D721Med (cell line): ENCODE data around the gene CDK11B.

Experiments used
- DNase-seq: peaks from one replicate; pipeline ENCODE4 v3.0.0; 2011; ENCODE audit warnings: low spot score; ENCODE audit not compliant: insufficient read length
- FAIRE-seq: peaks from 2 replicates; lab custom pipeline; 2011; peaks lifted over from hg19 to GRCh38; lab: Jason Lieb, UNC
- TF ChIP-seq, protein P1 (sequence below): IDR thresholded peaks from 2 replicates; pipeline ENCODE4 v1.5.1; 2012; ENCODE audit warnings: mild to moderate bottlenecking, control low read depth; ENCODE audit not compliant: insufficient read depth; ENCODE audit errors: missing control alignments

Gene CDK11B

GRCh38 chr1:1616045-1616790, 42.6 kb downstream of the CDK11B start:
- FAIRE-seq (no peak), DNase-seq (no peak)
- TF ChIP-seq, protein P1, sequence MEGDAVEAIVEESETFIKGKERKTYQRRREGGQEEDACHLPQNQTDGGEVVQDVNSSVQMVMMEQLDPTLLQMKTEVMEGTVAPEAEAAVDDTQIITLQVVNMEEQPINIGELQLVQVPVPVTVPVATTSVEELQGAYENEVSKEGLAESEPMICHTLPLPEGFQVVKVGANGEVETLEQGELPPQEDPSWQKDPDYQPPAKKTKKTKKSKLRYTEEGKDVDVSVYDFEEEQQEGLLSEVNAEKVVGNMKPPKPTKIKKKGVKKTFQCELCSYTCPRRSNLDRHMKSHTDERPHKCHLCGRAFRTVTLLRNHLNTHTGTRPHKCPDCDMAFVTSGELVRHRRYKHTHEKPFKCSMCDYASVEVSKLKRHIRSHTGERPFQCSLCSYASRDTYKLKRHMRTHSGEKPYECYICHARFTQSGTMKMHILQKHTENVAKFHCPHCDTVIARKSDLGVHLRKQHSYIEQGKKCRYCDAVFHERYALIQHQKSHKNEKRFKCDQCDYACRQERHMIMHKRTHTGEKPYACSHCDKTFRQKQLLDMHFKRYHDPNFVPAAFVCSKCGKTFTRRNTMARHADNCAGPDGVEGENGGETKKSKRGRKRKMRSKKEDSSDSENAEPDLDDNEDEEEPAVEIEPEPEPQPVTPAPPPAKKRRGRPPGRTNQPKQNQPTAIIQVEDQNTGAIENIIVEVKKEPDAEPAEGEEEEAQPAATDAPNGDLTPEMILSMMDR = no peak

GRCh38 chr1:1615256-1616044, 43.4 kb downstream of the CDK11B start, which contains the start of gene MIB2:
Gene MIB2, plus strand, starts transcription at chr1:1615500. Its CDS starts 7,953 bp downstream, at chr1:1623453.
- no peak for FAIRE-seq
- peak; percentile 95 for DNase-seq
- TF ChIP-seq, protein P1 = no peak

DNA sequence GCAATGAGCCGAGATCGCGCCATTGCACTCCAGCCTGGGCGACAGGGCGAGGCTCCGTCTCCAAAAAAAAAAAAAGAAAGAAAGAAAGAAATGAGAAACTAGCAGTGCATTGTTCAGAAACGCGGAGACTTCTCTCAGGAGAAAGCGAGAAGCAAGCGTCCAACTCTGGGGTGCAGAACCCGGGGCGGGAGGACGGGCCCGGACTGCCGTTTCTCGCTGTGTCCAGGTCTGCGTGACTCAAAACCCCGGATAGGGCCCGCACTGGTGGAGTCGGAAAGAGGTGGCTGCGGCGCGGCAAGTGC, 43.9 kb downstream of the CDK11B start:
- no peak for DNase-seq
- TF ChIP-seq, protein P1 = no peak
- FAIRE-seq = no peak

DNA sequence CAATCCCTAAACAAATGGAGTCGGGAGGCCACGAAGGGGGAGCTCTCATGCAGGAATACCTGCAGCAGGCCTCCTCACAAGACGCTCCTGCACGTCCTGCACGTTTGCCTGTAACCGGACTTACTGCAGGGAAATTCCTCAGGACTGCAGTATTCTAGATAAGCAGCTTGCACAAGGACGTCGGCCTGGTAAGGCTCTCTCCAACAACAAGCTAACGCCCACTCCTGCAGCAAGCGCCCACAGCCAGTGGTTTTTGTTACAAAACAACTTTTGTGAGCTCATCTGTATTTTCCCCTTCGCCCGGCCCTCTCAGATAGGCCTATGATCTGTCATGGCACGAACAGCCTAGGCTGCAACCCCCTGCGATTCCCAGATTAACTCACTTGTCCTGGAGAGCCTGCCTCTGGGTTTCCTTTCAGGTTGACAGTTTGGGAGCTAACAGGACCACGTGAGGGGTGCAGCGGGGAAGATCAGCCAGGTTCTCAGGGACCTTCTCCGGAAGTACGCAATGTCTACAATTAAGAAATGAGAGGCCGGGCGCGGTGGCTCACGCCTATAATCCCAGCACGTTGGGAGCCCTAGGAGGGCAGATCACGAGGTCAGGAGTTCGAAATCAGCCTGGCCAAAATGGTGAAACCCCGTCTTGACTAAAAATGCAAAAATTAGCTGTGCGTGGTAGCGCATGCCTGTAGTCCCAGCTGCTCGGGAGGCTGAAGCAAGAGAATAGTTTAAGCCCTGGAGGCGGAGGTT, 44.4 kb downstream of the CDK11B start:
- FAIRE-seq (no peak), DNase-seq (no peak)
- TF ChIP-seq, protein P1 = no peak

DNA sequence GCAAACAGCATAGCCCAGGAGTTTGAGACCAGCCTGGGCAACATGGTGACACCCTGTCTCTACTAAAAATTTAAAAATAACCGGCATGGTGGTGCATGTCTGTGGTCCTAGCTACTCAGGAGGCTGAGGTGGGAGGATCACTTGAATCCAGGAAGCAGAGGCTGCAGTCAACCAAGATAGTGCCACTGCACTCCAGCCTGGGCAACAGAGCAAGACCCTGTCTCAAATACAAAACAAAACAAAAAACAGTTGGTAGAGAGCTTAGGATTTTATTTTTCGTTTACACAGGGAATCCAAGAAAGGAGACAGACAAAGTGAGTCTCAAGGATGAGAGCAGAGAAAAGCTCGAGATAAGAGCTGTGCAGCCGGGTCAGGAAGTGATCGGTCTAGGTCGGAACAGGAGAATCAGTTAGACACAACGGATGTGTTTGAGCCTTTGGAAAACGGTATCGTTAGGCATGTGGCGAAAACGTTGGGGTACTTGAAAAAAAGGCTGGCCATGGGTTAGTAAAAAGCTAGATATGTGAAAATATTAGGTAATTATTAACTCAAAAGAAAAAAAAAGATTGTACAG, 45.2 kb downstream of the CDK11B start:
- DNase-seq = no peak
- TF ChIP-seq, protein P1 = no peak
- no peak for FAIRE-seq

DNA sequence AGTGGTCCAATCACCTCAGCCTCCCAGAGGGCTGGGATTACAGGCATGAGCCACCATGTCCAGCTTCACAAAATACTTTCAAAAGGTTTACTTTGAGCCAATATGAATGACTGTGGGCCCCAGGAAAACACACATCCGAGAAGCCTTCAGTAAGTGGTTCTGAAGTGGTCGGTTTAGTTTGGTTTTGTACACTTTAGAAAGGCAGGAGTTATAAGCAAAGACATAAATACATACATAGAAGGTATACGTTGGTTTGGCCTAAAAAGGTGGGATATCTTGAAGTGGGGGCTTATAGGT, 46.8 kb downstream of the CDK11B start:
- FAIRE-seq = no peak
- TF ChIP-seq, protein P1 = no peak

More for the DNA sequence above, 46.8 kb downstream of the CDK11B start:
- DNase-seq = no peak
